ENCODE results near the gene AARSD1.

GRCh38 chr17:43010667-43011308 lies 46.5 kb upstream of the AARSD1 start:
- TF ChIP-seq CTCF (IDR thresholded peaks at IDR 0.05; ENCODE audit: low read length) = no peak
- TF ChIP-seq EZH2 (optimal IDR thresholded peaks at IDR 0.05; ENCODE audit: low read depth, low read length) = no peak
- TF ChIP-seq EZH2phosphoT487 (IDR thresholded peaks at IDR 0.05; ENCODE audit: low read length) = no peak
